Endothelial cell of umbilical vein (primary cell): Measurements from ENCODE around the gene NAP1L1.

Source experiments
- CTCF ChIP-seq, 2 donors: IDR thresholded peaks; 1 replicate in 1 of 2; 2 replicates in 1 of 2; pipeline ENCODE4 v1.5.1; 2011; ENCODE audit warnings: low read length in 2 of 2, mild to moderate bottlenecking in 2 of 2, moderate library complexity in 2 of 2, control low read depth in 1 of 2, inconsistent platforms in 1 of 2, low read depth in 1 of 2; ENCODE audit not compliant: insufficient read depth in 1 of 2; ENCODE audit errors: extremely low read depth in 1 of 2
- EZH2 ChIP-seq: IDR thresholded peaks from 2 replicates; pipeline ENCODE4 v1.6.1; 2012; ENCODE audit warnings: borderline replicate concordance, low read depth, mild to moderate bottlenecking, moderate library complexity, low read length, inconsistent platforms; ENCODE audit not compliant: severe bottlenecking
- POLR2AphosphoS5 ChIP-seq: IDR thresholded peaks from 2 replicates; pipeline ENCODE4 v1.6.1; 2012; ENCODE audit warnings: low read depth, mild to moderate bottlenecking, control low read depth, low read length, moderate library complexity; ENCODE audit not compliant: insufficient read depth

GRCh38 chr12:76094754-76095153 is 10.3 kb upstream of the NAP1L1 start:
- TF ChIP-seq EZH2 = no peak
- no peak for TF ChIP-seq CTCF (IDR thresholded peaks at IDR 0.05; ENCODE audit: extremely low read depth in 1 of 2, insufficient read depth in 1 of 2, low read depth in 1 of 2, low read length in 2 of 2)
- no peak for TF ChIP-seq POLR2AphosphoS5
